Measurements from ENCODE around the gene WASF2. TPM values are rescaled to one million over a fixed set of nuclear protein-coding genes. Genes with fewer than 3 reads are reported as not detected.
A peak's percentile ranks its signal among the peaks of the same experiment; 100 is the strongest.
"Not testable (repeated sequence)": the region's sequence is repeated elsewhere in the genome, so short reads cannot be mapped to it uniquely, and the experiment has no call there.

Gene WASF2
- total RNA-seq, 1 experiment from 2014 or later: 9.7 TPM

DNA sequence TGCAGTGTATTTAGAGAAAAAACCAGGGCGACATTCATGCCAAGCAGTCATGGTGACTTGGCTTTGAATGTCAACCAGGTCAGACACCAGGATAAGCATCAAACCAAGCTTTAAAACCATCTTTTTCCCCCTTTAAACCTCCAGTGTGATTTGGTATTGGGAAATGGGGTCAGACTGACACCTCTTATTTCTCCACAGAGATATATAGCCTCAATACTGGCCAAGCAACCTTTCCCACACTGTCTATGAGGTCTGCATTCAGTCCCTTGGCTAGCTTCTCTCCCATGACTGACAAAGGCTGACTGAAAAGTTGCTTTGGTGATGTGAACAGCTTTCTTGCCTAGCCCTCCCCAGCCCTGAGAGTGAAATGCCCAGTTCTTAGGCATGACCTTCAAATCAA lies 75.9 kb downstream of the WASF2 start:
- DNase-seq (ENCODE audit: low read depth, low spot score): no peak
- in situ Hi-C loops (cut with HindIII; ENCODE audit: low pct_unique_long_range_greater_than_20kb, low sequenced_read_pairs): no loop called here

DNA sequence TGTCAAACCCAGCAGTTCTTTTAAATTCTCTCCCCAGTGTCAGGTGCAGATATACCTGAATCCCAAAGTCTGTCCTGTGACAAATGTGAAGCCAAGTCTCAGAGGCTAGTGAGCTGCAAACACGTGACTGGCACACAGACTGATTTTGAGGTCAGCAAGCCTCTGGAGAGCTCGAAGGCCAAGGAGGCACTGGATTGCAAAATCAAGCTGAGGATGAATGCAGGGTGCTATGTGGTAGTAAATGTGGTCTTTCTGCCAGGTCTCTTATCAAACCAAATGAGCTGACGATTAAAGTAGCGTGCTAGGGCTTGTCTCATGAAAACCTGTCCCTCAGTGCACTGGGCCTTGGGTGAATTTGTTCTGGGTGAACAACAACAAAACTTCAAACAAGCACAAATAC lies 77.0 kb downstream of the WASF2 start:
- peak; percentile 20 for DNase-seq (ENCODE audit: low read depth, low spot score)
- in situ Hi-C loops (cut with HindIII; ENCODE audit: low pct_unique_long_range_greater_than_20kb, low sequenced_read_pairs): no loop called here

DNA sequence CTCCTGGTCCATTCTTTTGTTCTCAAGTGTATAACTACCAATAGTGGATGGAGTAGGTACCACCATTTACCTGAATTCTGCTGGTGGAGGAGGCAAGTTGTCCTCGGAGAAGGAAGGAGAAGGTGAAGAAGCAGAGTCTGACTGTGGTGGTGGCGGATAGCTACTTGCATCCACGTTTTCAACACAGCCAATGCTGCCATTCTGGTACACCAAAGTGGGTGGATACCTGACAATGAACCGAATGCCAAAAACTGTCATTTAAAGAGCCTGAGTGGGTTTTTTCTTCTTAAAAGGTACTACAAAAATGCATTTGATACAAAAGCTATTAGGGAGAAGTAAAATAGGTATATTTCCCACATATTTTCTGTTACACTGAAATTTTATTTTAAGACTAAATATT lies 77.5 kb downstream of the WASF2 start:
- in situ Hi-C loops (cut with HindIII; ENCODE audit: low pct_unique_long_range_greater_than_20kb, low sequenced_read_pairs): no loop called here
- DNase-seq (ENCODE audit: low read depth, low spot score): no peak

DNA sequence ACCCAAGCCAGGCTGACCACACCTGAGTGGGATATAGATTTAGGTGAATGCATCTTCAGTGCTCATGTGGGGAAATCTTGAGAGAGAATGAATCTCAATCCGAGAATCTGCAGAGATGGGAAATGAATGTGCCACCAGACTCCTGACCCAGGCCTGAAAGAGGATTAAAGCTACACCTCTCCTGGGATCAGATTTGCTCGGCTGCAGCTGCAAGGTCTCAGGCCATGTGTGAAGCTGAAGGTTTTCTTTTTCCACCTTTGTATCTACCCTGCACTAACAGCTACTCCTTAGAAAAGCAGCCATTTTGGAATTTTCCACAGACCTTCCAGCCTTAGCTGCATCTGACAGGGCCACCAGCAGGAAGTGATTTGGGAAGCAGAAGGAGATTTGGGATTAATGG lies 79.3 kb downstream of the WASF2 start:
- in situ Hi-C loops (cut with HindIII; ENCODE audit: low pct_unique_long_range_greater_than_20kb, low sequenced_read_pairs): no loop called here

DNA sequence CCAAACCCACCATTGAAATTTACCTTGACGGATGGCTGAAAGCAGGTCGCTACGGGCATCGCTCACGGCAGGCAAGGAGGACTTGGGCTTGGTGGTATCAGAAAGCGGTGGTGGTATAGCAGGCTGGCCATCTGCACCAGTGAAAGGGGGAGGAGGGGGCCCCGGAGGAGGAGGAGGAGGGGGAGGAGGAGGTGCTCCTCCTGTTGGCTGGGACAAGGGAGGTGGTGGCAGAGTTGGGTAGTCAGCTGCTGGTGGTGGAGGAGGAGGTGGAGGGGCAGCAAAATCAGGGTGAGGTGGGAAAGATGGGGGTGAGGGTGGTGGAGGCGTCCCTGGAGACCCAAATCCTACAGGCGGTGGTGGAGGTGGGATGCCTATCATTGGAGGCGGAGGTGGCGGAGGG lies 80.3 kb downstream of the WASF2 start:
- in situ Hi-C loops (cut with HindIII; ENCODE audit: low pct_unique_long_range_greater_than_20kb, low sequenced_read_pairs): no loop called here
- DNase-seq (ENCODE audit: low read depth, low spot score): no peak

More for the DNA sequence above, 79.3 kb downstream of the WASF2 start:
- DNase-seq (ENCODE audit: low read depth, low spot score): no peak

DNA sequence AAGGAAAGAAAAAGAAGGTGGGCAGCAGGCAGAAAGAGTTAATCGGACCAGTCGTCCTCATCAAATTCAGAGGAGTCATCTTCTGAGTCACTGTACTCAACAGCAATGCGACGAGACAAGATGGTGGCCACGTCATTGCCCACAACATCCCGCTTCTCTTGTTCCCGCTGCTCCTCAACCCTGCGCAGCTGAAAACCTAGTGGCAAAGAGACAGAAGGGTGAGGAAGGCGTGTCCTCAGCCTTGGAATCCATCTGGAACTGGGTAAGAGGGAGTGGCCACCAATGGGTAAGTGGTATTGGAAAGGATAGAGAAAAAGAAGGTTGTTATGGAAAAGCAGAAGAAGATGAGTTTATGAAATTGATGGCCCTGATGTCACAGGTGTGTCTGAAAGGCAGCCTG lies 81.8 kb downstream of the WASF2 start:
- in situ Hi-C loops (cut with HindIII; ENCODE audit: low pct_unique_long_range_greater_than_20kb, low sequenced_read_pairs): no loop called here
- DNase-seq (ENCODE audit: low read depth, low spot score): no peak

DNA sequence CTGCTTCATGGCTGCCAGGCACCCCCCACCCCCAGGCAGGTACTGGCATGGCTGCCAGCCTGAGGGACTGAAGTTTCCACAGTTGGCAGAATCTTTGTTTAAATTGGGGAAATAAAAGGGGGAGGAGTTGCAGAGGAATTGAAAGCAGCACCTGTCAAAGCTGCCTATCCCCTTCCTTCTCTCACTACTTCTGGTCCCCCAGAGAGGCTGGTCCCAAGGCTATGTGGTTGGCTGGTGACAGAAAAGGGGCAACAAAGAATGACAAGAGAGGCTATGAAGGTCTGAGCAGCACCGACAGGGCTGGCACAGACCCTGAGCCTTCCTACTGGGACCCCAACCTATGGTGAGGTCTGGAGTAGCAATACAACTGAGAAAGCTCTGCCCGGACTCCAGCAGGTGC lies 83.2 kb downstream of the WASF2 start:
- DNase-seq (ENCODE audit: low read depth, low spot score); in situ Hi-C loops (cut with HindIII; ENCODE audit: low pct_unique_long_range_greater_than_20kb, low sequenced_read_pairs): not testable (repeated sequence)

DNA sequence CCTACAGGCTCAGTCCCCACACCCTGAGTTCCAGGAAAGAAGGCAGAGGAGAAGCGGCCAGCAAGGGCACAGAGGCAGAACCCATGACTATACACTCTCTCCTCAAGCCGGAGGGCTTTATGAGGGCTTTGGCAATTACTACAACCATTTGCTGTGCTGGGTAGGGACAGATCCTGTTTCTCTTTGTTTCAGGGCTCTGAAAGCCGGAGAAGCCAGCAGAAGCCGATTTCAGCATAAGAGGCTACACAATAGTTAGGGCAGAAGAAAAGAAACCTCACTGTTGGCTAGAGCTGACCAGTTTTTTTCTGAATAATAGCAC lies 83.6 kb downstream of the WASF2 start:
- in situ Hi-C loops (cut with HindIII; ENCODE audit: low pct_unique_long_range_greater_than_20kb, low sequenced_read_pairs): no loop called here

DNA sequence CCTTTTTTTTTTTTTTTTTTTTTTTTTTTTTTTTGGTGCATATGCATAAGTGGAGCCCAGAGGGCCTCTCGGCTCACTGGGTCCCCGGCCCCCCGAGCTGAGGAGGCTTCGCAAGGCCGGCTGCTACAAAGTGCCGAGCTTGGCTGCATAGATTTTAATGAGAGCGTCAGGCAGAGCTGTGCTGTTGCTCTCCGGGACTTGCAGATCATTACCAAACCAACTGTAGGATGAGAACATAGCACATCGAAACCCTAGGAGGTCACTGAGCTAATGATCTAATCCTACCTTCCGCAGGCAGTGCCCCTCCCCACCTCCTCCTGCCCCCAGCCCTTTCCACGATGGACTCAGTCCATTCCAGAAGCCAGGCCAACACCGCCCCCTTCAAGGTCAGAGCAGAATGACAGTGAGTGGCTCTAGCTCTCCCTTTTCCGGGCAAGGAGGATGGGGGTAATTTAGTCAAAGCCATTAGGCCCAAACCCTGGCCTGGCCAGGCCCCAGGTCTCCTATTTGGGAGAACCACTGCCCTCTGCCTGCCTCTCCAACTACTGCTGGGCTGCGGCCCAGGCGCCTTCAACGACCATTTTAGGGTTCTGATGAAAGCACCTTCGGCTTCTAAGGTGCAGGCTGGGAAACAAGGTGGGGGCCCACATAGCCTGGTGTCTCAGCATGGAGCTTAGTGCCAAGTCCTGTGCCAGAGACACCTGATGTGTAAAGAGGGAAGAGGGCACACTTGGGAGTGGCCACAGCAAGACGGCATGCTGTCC lies 84.2 kb downstream of the WASF2 start:
- in situ Hi-C loops (cut with HindIII; ENCODE audit: low pct_unique_long_range_greater_than_20kb, low sequenced_read_pairs); DNase-seq (ENCODE audit: low read depth, low spot score): not testable (repeated sequence)

More for the DNA sequence above, 83.6 kb downstream of the WASF2 start:
- DNase-seq (ENCODE audit: low read depth, low spot score): no peak

DNA sequence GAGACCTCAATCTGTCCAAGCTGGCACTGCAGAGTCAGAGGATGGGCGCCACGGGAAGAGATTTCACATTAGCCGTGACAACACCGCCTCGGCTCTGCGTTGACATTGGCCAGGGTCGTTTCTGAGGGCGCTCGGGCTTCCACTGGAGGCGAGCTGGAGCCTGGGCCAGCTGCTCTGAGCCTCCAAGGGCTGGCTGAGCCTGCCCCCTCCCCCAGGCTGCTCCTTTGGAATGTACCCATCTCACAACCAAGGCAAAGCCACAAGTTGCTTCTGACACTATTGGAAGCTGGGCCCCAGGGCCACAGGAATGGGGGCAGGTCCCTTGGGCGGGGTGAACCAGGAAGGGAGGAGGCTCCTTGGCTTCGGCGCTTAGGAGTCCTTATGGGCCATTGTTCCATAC lies 84.9 kb downstream of the WASF2 start:
- in situ Hi-C loops (cut with HindIII; ENCODE audit: low pct_unique_long_range_greater_than_20kb, low sequenced_read_pairs): no loop called here
- DNase-seq (ENCODE audit: low read depth, low spot score): no peak

DNA sequence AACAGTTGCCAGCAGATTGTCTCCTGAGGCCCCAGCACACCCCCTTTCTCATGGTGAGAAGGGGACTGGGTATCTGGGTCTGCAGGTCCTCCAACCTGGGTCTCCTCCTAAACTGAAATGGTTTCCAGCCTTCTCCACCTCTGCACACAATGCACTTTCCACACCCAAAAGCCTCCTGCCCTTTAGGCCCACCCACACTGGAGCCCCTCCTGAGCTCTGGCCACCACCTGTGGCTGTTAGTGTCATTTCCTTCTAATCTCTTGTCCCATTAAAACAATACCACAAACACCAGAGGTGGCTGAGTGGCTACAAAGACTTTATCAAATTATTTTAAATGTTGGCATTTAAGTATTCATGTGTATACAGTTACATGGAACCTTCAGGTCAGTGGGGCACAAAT lies 86.0 kb downstream of the WASF2 start:
- in situ Hi-C loops (cut with HindIII; ENCODE audit: low pct_unique_long_range_greater_than_20kb, low sequenced_read_pairs): no loop called here
- DNase-seq (ENCODE audit: low read depth, low spot score): no peak

DNA sequence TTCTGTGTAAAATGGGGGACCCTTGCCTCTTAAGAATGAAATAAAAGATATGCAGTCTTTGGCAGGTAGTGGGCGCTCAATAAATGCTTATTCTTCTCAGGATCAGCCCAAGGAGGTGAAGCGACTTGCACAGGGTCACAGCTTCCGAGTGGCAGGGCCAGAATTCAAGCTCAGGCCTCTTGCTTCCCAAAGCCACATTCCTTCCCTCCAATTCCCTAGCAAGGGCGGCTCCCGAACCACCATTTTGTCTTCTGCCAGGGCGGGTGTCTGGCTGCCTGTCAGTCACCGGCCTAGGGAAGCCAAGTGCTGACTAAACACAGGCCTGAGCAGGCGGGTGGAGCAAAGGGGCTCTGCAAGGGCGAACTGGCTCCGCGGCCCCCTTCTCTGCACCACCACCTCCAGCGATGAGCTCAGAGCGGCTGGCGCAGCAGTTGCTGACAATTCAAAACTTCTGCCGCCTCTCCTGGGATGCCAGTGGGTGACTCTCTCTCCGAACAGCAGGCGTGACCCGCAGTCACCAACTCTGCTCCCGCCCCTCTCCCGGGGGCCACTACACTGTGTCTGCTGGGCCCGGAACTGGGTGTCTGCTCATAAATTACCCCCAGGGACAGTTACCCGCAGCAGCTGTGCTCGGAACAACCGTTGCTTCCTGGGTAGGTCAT lies 86.8 kb downstream of the WASF2 start:
- in situ Hi-C loops (cut with HindIII; ENCODE audit: low pct_unique_long_range_greater_than_20kb, low sequenced_read_pairs): no loop called here
- peak; percentile 29 for DNase-seq (ENCODE audit: low read depth, low spot score)

DNA sequence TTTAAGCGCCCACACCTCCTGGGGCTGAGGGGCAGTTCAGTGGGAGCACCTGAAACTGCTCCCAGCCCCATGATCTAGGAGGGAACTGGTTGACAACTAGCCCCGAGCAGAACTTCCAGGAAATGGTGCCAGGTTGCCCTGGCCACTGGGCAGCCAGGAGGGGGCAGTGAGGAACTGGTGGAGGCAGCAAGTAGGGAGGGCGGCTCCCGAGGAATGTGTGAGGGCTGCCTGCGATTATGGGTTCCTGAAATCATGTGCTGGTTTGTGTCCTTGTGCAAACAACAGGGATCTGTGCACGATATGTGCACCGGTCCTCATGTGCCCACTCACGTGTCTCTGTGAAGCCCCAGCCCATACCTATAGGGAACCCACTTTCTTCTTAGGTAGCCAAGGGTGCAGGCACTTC lies 87.6 kb downstream of the WASF2 start:
- in situ Hi-C loops (cut with HindIII; ENCODE audit: low pct_unique_long_range_greater_than_20kb, low sequenced_read_pairs): no loop called here
- DNase-seq (ENCODE audit: low read depth, low spot score): peak; percentile 74

DNA sequence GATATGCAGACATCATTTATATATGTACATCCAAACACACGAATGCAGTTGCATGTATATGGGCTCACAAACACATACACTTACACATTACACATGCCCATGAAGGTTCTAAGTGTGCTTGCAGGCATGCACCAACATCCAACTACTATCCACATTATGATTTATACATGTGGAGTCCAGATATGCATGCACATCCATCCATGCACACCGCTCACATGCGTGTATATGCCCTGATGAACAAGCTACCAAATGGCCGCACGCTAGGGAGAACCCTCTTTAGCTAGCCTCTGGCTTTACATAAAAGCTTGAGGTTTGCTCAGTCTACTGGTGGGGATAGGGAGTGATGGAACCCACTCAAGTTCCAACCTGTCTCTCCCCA lies 89.0 kb downstream of the WASF2 start:
- in situ Hi-C loops (cut with HindIII; ENCODE audit: low pct_unique_long_range_greater_than_20kb, low sequenced_read_pairs): no loop called here
- no peak for DNase-seq (ENCODE audit: low read depth, low spot score)

DNA sequence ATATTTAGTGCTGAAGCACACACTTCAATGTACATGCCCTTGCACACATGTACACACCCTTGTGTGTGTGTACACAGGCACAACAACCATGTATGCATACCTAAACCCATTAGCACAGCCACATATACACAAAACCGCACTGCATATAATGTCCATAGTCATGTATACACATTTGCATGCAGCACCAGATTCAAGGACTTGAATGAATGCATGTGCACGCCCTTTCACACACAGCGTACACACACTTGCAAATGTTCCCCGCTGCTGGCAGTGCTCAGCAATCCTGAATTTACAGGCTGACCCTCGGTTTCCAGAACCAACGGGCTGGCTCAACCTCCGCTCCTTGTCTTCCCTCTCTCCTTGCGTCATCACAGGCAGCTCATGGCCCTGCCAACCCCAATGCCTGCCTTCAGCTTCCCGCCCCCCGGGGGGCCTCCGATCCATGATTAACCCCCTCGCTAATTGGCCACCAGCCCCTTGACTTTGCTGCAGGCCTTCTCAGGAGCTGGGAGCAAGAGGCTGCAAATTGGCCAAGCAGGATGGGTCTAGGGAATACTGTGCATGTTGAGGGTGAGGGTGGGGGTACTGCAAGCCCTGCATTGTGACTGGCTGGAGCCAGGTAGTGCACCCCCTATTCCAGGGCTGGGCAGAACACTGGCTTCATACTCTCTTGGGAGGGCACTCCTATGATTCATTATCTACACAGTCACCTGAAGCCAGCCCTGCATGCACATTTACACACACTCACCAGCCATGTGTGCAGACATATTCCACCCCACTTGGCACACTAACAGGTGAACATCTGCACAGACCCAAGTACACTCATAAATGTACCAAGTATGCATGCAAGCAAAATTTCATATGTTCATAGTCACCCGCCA lies 89.6 kb downstream of the WASF2 start:
- in situ Hi-C loops (cut with HindIII; ENCODE audit: low pct_unique_long_range_greater_than_20kb, low sequenced_read_pairs): no loop called here
- no peak for DNase-seq (ENCODE audit: low read depth, low spot score)

DNA sequence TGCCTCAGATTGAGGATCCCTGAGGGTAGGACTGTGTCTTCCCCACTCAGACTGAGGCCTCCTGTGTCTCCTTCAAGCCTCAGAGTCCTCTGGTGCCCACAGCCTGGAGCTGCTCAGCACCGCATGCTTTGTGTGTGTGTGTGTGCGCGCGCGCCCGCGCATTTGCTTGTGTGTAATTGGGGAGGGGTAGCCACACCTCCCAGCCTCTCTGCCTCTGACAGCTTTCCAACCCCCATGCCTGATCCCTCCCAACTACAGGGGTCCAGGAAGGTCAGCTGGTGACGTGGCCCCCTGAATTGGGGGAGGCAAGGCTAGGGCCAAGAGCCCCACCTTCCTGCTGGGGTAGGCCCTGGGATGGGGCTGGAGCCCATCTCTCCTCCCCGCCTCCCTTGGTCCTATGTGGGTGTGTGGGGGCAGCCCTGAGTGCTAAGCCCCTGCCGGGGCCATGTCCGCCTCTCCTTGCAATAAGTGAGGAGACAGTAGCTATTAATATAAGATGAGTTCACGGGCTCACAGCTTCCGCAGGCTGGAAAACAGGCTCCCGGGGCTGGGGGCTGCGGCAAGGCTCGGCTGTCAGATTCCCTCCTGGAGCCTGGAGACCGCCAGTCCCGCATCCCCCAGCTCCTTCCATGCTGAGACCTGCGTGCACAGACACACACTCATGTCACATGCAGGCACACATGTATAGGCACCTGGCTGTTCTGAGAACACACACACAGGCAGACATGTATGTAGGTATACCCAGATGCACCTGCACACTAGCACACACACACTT lies 90.5 kb downstream of the WASF2 start:
- no peak for DNase-seq (ENCODE audit: low read depth, low spot score)
- in situ Hi-C loops (cut with HindIII; ENCODE audit: low pct_unique_long_range_greater_than_20kb, low sequenced_read_pairs): no loop called here

DNA sequence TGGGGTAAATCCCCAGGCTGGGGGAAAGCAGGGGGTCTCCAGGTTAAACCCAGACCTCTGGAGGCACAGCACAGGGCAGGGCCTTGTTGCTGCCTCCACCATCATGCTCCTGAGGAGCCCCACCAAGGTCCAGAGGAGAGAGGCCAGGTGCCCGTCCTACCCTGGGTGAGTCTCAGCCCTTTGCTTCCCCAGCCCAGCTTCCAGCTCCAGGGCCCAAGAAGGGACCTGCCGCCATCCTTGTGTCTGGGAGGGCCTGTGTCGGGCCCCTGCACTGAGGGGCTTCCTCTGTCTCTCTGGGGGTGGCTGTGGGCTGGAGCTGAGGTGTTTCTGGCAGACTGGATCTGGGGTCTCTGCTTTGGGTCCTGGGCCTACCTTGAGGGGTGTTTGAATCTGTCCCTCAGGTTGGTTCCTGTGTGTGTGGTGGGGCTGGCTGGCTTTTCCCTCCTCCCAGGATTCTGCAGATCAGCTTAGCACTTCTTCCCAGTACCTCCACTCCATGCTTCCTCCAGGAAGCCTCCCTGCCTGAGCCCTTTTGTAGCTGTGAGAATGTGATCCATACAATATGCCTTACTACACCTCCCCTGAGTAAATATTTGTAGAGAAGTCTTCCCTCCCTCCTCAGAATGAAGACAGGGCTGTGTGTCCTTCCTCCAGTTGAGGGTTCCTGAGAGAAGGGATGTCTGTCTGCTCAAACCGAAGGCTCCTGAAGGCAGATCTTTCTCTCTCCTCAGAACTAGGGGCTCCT lies 91.4 kb downstream of the WASF2 start:
- in situ Hi-C loops (cut with HindIII; ENCODE audit: low pct_unique_long_range_greater_than_20kb, low sequenced_read_pairs): no loop called here
- DNase-seq (ENCODE audit: low read depth, low spot score): no peak

All from SK-MEL-5 (cell line).